Sigmoid colon (tissue), 4 donors: ENCODE measurements around the gene SPEF2.

Source experiments
- CTCF ChIP-seq, 4 experiments: fragments of 450-650 bp in 3 of 4; fragments of 200-600 bp in 1 of 4; IDR thresholded peaks; one replicate each; pipeline ENCODE4 v1.5.1; 2016 to 2019; ENCODE audit warnings: antibody characterized with exemption in 4 of 4, mild to moderate bottlenecking in 3 of 4, moderate library complexity in 2 of 4
- EP300 ChIP-seq, 4 donors: sonication (generic); formaldehyde crosslinking; IDR thresholded peaks; one replicate each; pipeline ENCODE4 v1.6.1; 2017; ENCODE audit warnings: antibody characterized with exemption in 4 of 4

GRCh38 chr5:35780236-35780635 lies 162.6 kb downstream of the SPEF2 start:
- TF ChIP-seq CTCF (IDR thresholded peaks at IDR 0.05) (no peak), EP300 (IDR thresholded peaks at IDR 0.05) (no peak)
